NCI-H226 (cell line): ENCODE measurements around the gene RGS3.
A peak's percentile ranks its signal among the peaks of the same experiment; 100 is the strongest.
"Not testable (repeated sequence)": the region's sequence is repeated elsewhere in the genome, so short reads cannot be mapped to it uniquely, and the experiment has no call there.

Experiments
- DNase-seq: peaks from one replicate; pipeline ENCODE4 v3.0.0-alpha.2; 2015

RGS3 gene

GRCh38 chr9:113463418-113464285, at the start of gene RGS3:
TSS of gene RGS3 (plus strand) at chr9:113463727. CDS start at chr9:113463803, 76 bp downstream.
- DNase-seq = peak; percentile 55

GRCh38 chr9:113416149-113416721, 47.3 kb upstream of the RGS3 start:
- DNase-seq = no peak

GRCh38 chr9:113417370-113417769, 46.2 kb upstream of the RGS3 start:
- no peak for DNase-seq

GRCh38 chr9:113421726-113422125, 41.8 kb upstream of the RGS3 start:
- no peak for DNase-seq

- no peak for DNase-seq
Measured at GRCh38 chr9:113425072-113425471, 38.5 kb upstream of the RGS3 start.

GRCh38 chr9:113426701-113427100, 36.8 kb upstream of the RGS3 start:
- DNase-seq = peak; percentile 53

- no peak for DNase-seq
Measured at GRCh38 chr9:113427629-113428028, 35.9 kb upstream of the RGS3 start.

GRCh38 chr9:113428062-113428615, 35.4 kb upstream of the RGS3 start:
- DNase-seq = no peak

GRCh38 chr9:113431191-113431590, 32.3 kb upstream of the RGS3 start:
- no peak for DNase-seq

GRCh38 chr9:113436728-113437515, 26.6 kb upstream of the RGS3 start:
- no peak for DNase-seq

GRCh38 chr9:113437716-113438115, 25.8 kb upstream of the RGS3 start:
- not testable (repeated sequence) for DNase-seq

GRCh38 chr9:113444736-113445135, 18.8 kb upstream of the RGS3 start:
- no peak for DNase-seq

- no peak for DNase-seq
Measured at GRCh38 chr9:113446323-113446740, 17.2 kb upstream of the RGS3 start.

- DNase-seq = no peak
Measured at GRCh38 chr9:113449376-113449775, 14.2 kb upstream of the RGS3 start.

GRCh38 chr9:113452113-113452605, 11.4 kb upstream of the RGS3 start:
- DNase-seq = no peak

GRCh38 chr9:113454914-113455761, 8.4 kb upstream of the RGS3 start:
- peak; percentile 96 for DNase-seq

- DNase-seq = peak; percentile 37
Measured at GRCh38 chr9:113456235-113456634, 7.3 kb upstream of the RGS3 start.

GRCh38 chr9:113461285-113461684, 2.2 kb upstream of the RGS3 start:
- DNase-seq = no peak

GRCh38 chr9:113461943-113462342, 1.6 kb upstream of the RGS3 start:
- no peak for DNase-seq

GRCh38 chr9:113462781-113463286, 693 bp upstream of the RGS3 start:
- DNase-seq = no peak

GRCh38 chr9:113464286-113464660, 746 bp downstream of the RGS3 start:
- DNase-seq = no peak

- DNase-seq = no peak
Measured at GRCh38 chr9:113465599-113466140, 2.1 kb downstream of the RGS3 start.
